Measurements from ENCODE around the gene EP400. TPM values are rescaled to one million over a fixed set of nuclear protein-coding genes. Genes with fewer than 3 reads are reported as not detected.
"Not testable (repeated sequence)": the region's sequence is repeated elsewhere in the genome, so short reads cannot be mapped to it uniquely, and the experiment has no call there.

EP400 gene
- total RNA-seq, 2 donors from 2014 or later = 10.5 to 15.5 TPM

GRCh38 chr12:132079200-132079599 is 129.5 kb downstream of the EP400 start:
- H3K27ac ChIP-seq = no peak overlapping the region
- no peak overlapping the region for H3K4me3 ChIP-seq
- H3K9me3 ChIP-seq = no peaks in the 10 kb centered on the region
- no peak for DNase-seq (ENCODE audit: low spot score)
- no peak for TF ChIP-seq CTCF (IDR thresholded peaks at IDR 0.05)
- H3K4me1 ChIP-seq = peaks cover 0 to 12% of the 10 kb centered on the region in 2 donors
- H3K36me3 ChIP-seq = peaks cover 34% of the 10 kb centered on the region
- H3K27me3 ChIP-seq = no peaks in the 10 kb centered on the region

- Histone ChIP-seq H3K27ac (no peak overlapping the region), H3K4me1 (peaks cover 0 to 12% of the 10 kb centered on the region in 2 donors), H3K36me3 (peaks cover 33% of the 10 kb centered on the region), H3K27me3 (no peaks in the 10 kb centered on the region), H3K9me3 (no peaks in the 10 kb centered on the region), H3K4me3 (no peak overlapping the region)
- no peak for TF ChIP-seq CTCF (IDR thresholded peaks at IDR 0.05)
- no peak for DNase-seq (ENCODE audit: low spot score)
These were observed 130.0 kb downstream of the EP400 start for GRCh38 chr12:132079695-132080094.

- peaks cover 0 to 18% of the 10 kb centered on the region in 2 donors for H3K4me1 ChIP-seq
- not testable (repeated sequence) for H3K27me3 ChIP-seq; DNase-seq (ENCODE audit: low spot score); H3K9me3 ChIP-seq; H3K27ac ChIP-seq; H3K4me3 ChIP-seq
- H3K36me3 ChIP-seq = peaks cover 24% of the 10 kb centered on the region
These were observed 130.8 kb downstream of the EP400 start for GRCh38 chr12:132080515-132080914.

- Histone ChIP-seq H3K9me3 (no peaks in the 10 kb centered on the region), H3K27me3 (no peaks in the 10 kb centered on the region), H3K27ac (no peak overlapping the region), H3K4me1 (peaks cover 0 to 25% of the 10 kb centered on the region in 2 donors), H3K4me3 (no peak overlapping the region), H3K36me3 (peaks cover 15% of the 10 kb centered on the region)
- DNase-seq (ENCODE audit: low spot score) = no peak
- no peak for TF ChIP-seq CTCF (IDR thresholded peaks at IDR 0.05)
These were observed 131.7 kb downstream of the EP400 start for GRCh38 chr12:132081423-132081822.

- no peak for DNase-seq (ENCODE audit: low spot score)
- peak overlapping the region in 1 of 2 donors; percentile 33 for H3K27ac ChIP-seq
- no peaks in the 10 kb centered on the region for H3K36me3 ChIP-seq
- H3K27me3 ChIP-seq = no peaks in the 10 kb centered on the region
- TF ChIP-seq CTCF (IDR thresholded peaks at IDR 0.05) = no peak
- H3K9me3 ChIP-seq = no peaks in the 10 kb centered on the region
- H3K4me3 ChIP-seq = peak overlapping the region; percentile 92 to 94
- H3K4me1 ChIP-seq = peaks cover 0 to 19% of the 10 kb centered on the region in 2 donors
These were observed 133.8 kb downstream of the EP400 start for GRCh38 chr12:132083614-132083940.

GRCh38 chr12:132083941-132084620 is 134.3 kb downstream of the EP400 start:
- Histone ChIP-seq H3K4me3 (peak overlapping the region; percentile 92 to 94), H3K9me3 (no peaks in the 10 kb centered on the region), H3K27ac (peak overlapping the region; percentile 89 to 93), H3K4me1 (peaks cover 0 to 19% of the 10 kb centered on the region in 2 donors), H3K36me3 (no peaks in the 10 kb centered on the region), H3K27me3 (no peaks in the 10 kb centered on the region)
- no peak for TF ChIP-seq CTCF (IDR thresholded peaks at IDR 0.05)
- DNase-seq (ENCODE audit: low spot score) = peak; percentile 90
